HepG2 (cell line): Measurements from ENCODE around the gene SIVA1. TPM values are rescaled to one million over a fixed set of nuclear protein-coding genes. Genes with fewer than 3 reads are reported as not detected.
A peak's percentile ranks its signal among the peaks of the same experiment; 100 is the strongest.

Experiments
- ATRX ChIP-seq: sonication (generic); formaldehyde crosslinking; IDR thresholded peaks from 2 replicates; pipeline ENCODE4 v1.4.0; 2020; ENCODE audit warnings: missing genetic modification reagents, borderline replicate concordance
- CHD4 ChIP-seq: fragments of 200-600 bp; sonication (generic); IDR thresholded peaks from 2 replicates; pipeline ENCODE4 v1.7.0; 2017; ENCODE audit warnings: mild to moderate bottlenecking, low read length, borderline replicate concordance
- FOXA1 ChIP-seq, 2 experiments: fragments of 450-650 bp in 1 of 2; sonication (generic) in 1 of 2; formaldehyde crosslinking in 1 of 2; IDR thresholded peaks; 2 replicates each; pipeline versions ENCODE4 v1.4.0 to v1.6.1; 2016 to 2020; ENCODE audit warnings: missing genetic modification reagents in 1 of 2
- KLF6 ChIP-seq: IDR thresholded peaks from 2 replicates; pipeline ENCODE4 v1.8.0; 2016; ENCODE audit warnings: missing biosample characterization, missing genetic modification reagents
- ZBTB3 ChIP-seq: sonication (generic); formaldehyde crosslinking; IDR thresholded peaks from 2 replicates; pipeline ENCODE4 v1.4.0; 2020; ENCODE audit warnings: low read depth, mild to moderate bottlenecking, moderate library complexity, missing genetic modification reagents, borderline replicate concordance
- ZNF124 ChIP-seq: sonication (generic); formaldehyde crosslinking; IDR thresholded peaks from 2 replicates; pipeline ENCODE4 v1.4.0; 2020; ENCODE audit warnings: missing genetic modification reagents
- ZNF678 ChIP-seq: sonication (generic); formaldehyde crosslinking; IDR thresholded peaks from 2 replicates; pipeline ENCODE4 v1.4.0; 2020; ENCODE audit warnings: mild to moderate bottlenecking, missing genetic modification reagents
- polyA plus RNA-seq, 8 experiments: library from polyadenylated mRNA; depleted of rRNA in 3 of 8; stranded (reverse) in 7 of 8; unstranded in 1 of 8; fragments of >200 nt; fragmentation: Illumina TruSeq in 4 of 8; extraction: Trizol in 4 of 8; gene quantifications; 2 replicates each; pipeline versions ENCODE4 v1.2.1 to v1.2.3, GENCODE V29; 2011 to 2016; ENCODE audit warnings: low read depth in 4 of 8, missing spikeins in 1 of 8, mixed read lengths in 1 of 8; ENCODE audit not compliant: insufficient read depth in 1 of 8
- total RNA-seq, 5 experiments: library from RNA; depleted of rRNA; stranded (reverse); fragments of >200 nt; fragmentation: Illumina TruSeq; extraction: Trizol; gene quantifications; 2 replicates each; pipeline ENCODE4 v1.2.3, GENCODE V29; 2016; ENCODE audit warnings: low read depth in 1 of 5
- TF ChIP-seq, protein P1 (sequence below): sonication (generic); formaldehyde crosslinking; IDR thresholded peaks from 2 replicates; pipeline ENCODE4 v1.4.0; 2020; ENCODE audit warnings: mild to moderate bottlenecking, missing genetic modification reagents, borderline replicate concordance
- TF ChIP-seq, protein P2 (sequence below): sonication (generic); formaldehyde crosslinking; IDR thresholded peaks from 2 replicates; pipeline ENCODE4 v1.4.0; 2020; ENCODE audit warnings: mild to moderate bottlenecking, missing genetic modification reagents
- TF ChIP-seq, protein P3 (sequence below): sonication (generic); formaldehyde crosslinking; IDR thresholded peaks from 2 replicates; pipeline ENCODE4 v1.8.1; 2022; ENCODE audit warnings: mild to moderate bottlenecking, missing genetic modification reagents
- TF ChIP-seq, protein P4 (sequence below): sonication (generic); formaldehyde crosslinking; IDR thresholded peaks from 2 replicates; pipeline ENCODE4 v1.5.1; 2020; ENCODE audit warnings: mild to moderate bottlenecking, moderate library complexity, missing genetic modification reagents

The SIVA1 gene
- total and polyA plus RNA-seq, 2 of the 13 experiments (the other 11 are each of a cell fraction or from before 2014, with no cell fraction given): 123 to 186 TPM

DNA sequence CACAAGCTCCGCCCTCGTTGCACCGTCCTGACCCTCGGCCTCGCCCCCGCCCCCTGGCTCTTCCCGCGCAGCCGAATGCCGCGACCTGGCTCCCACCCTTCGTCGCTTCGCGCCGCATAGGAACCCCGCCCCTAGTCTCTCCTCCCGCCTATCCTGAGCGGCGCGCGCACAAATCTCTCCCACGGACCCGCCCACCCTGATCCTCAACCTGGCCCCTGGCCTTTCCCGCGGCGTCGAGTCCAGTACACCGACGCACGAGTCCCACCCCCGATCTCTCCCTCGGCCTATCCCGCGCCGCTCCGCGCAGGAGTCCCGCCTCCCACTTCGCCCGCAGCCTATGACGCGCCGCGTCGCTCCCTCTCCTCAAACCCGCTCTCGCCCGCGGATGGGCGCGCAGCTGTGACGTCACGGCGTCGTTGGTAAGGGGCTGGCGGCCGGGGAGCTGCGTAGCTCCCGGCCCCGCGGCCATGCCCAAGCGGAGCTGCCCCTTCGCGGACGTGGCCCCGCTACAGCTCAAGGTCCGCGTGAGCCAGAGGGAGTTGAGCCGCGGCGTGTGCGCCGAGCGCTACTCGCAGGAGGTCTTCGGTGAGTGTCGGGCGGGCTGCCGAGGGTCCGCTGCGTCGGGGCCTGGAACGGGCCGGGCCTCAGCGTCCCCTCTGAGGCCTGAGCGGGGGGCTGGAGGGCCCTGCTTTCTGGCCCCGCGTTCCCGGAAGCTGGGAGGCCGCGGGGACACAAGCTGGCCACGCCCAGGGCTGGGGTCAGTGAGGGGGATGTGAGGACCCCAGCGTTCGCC is at the start of gene SIVA1 (continued):
- TF ChIP-seq, protein P1, sequence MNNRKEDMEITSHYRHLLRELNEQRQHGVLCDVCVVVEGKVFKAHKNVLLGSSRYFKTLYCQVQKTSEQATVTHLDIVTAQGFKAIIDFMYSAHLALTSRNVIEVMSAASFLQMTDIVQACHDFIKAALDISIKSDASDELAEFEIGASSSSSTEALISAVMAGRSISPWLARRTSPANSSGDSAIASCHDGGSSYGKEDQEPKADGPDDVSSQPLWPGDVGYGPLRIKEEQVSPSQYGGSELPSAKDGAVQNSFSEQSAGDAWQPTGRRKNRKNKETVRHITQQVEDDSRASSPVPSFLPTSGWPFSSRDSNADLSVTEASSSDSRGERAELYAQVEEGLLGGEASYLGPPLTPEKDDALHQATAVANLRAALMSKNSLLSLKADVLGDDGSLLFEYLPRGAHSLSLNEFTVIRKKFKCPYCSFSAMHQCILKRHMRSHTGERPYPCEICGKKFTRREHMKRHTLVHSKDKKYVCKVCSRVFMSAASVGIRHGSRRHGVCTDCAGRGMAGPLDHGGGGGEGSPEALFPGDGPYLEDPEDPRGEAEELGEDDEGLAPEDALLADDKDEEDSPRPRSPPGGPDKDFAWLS (CRISPR knock-in tag): 0 out of 2 replicates have a peak, but pooled peaks have one; percentile 79
- TF ChIP-seq ZNF124 (peak; percentile 40; the same call in 1 of the 2 replicates), ZBTB3 (CRISPR knock-in tag) (no peak), ATRX (CRISPR knock-in tag) (no peak), ZNF678 (CRISPR knock-in tag) (0 out of 2 replicates have a peak, but pooled peaks have one; percentile 86), CHD4 (no peak), FOXA1 (IDR thresholded peaks at IDR 0.05) (no peak), FOXA1 (CRISPR knock-in tag; IDR thresholded peaks at IDR 0.05) (peak; percentile 18; the same call in 1 of the 2 replicates), KLF6 (peak; percentile 69; the same call in 1 of the 2 replicates)
- TF ChIP-seq, protein P2, sequence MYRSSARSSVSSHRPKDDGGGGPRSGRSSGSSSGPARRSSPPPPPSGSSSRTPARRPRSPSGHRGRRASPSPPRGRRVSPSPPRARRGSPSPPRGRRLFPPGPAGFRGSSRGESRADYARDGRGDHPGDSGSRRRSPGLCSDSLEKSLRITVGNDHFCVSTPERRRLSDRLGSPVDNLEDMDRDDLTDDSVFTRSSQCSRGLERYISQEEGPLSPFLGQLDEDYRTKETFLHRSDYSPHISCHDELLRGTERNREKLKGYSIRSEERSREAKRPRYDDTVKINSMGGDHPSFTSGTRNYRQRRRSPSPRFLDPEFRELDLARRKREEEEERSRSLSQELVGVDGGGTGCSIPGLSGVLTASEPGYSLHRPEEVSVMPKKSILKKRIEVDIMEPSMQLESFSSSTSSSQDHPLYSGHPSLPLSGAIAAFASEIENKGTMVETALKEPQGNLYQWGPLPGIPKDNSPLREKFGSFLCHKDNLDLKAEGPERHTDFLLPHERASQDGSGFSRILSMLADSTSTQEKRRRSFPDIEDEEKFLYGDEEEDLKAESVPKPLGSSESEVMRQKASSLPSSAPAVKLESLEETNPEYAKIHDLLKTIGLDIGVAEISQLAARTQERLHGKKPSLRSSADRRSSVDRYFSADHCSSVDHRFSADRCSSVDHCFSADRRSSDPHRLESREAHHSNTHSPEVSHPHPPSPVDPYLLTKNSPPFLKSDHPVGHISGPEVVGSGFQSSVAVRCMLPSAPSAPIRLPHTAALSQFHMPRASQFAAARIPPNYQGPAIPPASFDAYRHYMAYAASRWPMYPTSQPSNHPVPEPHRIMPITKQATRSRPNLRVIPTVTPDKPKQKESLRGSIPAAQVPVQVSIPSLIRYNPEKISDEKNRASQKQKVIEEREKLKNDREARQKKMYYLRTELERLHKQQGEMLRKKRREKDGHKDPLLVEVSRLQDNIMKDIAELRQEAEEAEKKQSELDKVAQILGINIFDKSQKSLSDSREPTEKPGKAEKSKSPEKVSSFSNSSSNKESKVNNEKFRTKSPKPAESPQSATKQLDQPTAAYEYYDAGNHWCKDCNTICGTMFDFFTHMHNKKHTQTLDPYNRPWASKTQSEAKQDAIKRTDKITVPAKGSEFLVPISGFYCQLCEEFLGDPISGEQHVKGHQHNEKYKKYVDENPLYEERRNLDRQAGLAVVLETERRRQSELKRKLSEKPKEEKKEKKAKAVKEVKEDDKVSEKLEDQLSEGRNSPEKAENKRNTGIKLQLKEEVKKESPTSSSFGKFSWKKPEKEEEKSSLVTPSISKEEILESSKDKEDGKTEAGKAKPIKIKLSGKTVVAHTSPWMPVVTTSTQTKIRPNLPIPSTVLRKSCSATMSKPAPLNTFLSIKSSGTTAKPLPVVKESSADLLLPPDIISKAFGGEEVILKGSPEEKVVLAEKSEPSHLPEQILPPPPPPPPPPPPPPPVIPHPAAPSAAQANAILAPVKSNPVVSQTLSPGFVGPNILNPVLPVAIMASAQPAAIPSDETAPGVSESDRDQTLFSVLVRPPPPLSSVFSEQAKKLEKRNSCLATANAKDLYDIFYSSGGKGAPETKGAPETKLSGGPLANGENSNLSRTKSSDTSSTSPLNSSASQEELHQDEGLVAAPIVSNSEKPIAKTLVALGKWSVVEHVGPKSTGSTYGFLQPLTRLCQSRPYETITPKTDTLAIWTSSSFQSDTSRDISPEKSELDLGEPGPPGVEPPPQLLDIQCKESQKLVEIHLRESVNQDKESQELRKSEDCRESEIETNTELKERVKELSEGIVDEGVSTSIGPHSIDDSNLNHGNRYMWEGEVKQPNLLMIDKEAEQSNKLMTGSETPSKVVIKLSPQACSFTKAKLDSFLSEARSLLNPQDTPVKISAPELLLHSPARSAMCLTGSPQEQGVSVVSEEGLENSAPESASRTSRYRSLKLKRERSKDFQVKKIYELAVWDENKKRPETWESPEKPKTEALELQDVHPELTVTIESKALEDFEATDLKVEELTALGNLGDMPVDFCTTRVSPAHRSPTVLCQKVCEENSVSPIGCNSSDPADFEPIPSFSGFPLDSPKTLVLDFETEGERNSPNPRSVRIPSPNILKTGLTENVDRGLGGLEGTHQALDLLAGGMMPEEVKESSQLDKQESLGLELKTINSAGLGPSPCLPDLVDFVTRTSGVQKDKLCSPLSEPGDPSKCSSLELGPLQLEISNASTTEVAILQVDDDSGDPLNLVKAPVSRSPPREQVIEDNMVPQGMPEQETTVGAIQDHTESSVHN: no peak; the same call in 1 of the 2 replicates
- TF ChIP-seq, protein P3, sequence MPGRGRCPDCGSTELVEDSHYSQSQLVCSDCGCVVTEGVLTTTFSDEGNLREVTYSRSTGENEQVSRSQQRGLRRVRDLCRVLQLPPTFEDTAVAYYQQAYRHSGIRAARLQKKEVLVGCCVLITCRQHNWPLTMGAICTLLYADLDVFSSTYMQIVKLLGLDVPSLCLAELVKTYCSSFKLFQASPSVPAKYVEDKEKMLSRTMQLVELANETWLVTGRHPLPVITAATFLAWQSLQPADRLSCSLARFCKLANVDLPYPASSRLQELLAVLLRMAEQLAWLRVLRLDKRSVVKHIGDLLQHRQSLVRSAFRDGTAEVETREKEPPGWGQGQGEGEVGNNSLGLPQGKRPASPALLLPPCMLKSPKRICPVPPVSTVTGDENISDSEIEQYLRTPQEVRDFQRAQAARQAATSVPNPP: peak; percentile 83
- TF ChIP-seq, protein P4, sequence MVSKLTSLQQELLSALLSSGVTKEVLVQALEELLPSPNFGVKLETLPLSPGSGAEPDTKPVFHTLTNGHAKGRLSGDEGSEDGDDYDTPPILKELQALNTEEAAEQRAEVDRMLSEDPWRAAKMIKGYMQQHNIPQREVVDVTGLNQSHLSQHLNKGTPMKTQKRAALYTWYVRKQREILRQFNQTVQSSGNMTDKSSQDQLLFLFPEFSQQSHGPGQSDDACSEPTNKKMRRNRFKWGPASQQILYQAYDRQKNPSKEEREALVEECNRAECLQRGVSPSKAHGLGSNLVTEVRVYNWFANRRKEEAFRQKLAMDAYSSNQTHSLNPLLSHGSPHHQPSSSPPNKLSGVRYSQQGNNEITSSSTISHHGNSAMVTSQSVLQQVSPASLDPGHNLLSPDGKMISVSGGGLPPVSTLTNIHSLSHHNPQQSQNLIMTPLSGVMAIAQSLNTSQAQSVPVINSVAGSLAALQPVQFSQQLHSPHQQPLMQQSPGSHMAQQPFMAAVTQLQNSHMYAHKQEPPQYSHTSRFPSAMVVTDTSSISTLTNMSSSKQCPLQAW: peak; percentile 62; the same call in 1 of the 2 replicates
